Testis (tissue), 3 donors: ENCODE results near the gene CSH1. TPM values are rescaled to one million over a fixed set of nuclear protein-coding genes. Genes with fewer than 3 reads are reported as not detected.

ENCODE experiments used
- DNase-seq: peaks from one replicate; pipeline ENCODE4 v3.0.0-alpha.2; 2019
- H3K27ac ChIP-seq, 2 donors: fragments of 200-600 bp; sonication (generic); one replicate each; pipeline ENCODE4 v1.5.1; 2019
- H3K27me3 ChIP-seq: fragments of 200-600 bp; sonication (generic); one replicate; pipeline ENCODE4 v1.5.1; 2019
- H3K36me3 ChIP-seq: fragments of 200-600 bp; sonication (generic); one replicate; pipeline ENCODE4 v1.5.1; 2017; ENCODE audit warnings: low read depth; ENCODE audit errors: missing control alignments
- H3K4me1 ChIP-seq: fragments of 200-600 bp; sonication (generic); one replicate; pipeline ENCODE4 v1.5.1; 2019
- H3K4me3 ChIP-seq, 2 donors: fragments of 200-600 bp; sonication (generic); one replicate each; pipeline ENCODE4 v1.5.1; 2017 to 2019
- H3K9me3 ChIP-seq: fragments of 200-600 bp; sonication (generic); one replicate; pipeline ENCODE4 v1.5.1; 2017
- POLR2A ChIP-seq: fragments of 450-650 bp; IDR thresholded peaks from one replicate; pipeline ENCODE4 v1.6.1; 2017; ENCODE audit warnings: antibody characterized with exemption, mild to moderate bottlenecking, moderate library complexity
- WGBS, 2 donors: methylation state at CpG; one replicate each; pipeline ENCODE4 v1.1.5; 2018; 5-methylcytosine and 5-hydroxymethylcytosine counted together
- intact Hi-C: fragments of 100-400 bp; cut with DNase I; formaldehyde crosslinking; loops from one replicate; pipeline ENCODE4 v1.15.1; 2023; ENCODE audit warnings: low total_unique reads
- polyA plus RNA-seq: library from polyadenylated mRNA; stranded (reverse); fragments of 350-450 nt; fragmentation: Illumina TruSeq; extraction: RNeasy Lipid Tissue Mini Kit (QIAGEN cat#74804); gene quantifications from one replicate; pipeline ENCODE4 v1.2.3, GENCODE V29; 2014; ENCODE audit warnings: low read depth, low replicate concordance; ENCODE audit not compliant: insufficient read depth
- small RNA-seq, 2 donors: library from RNA; depleted of rRNA; stranded (forward); fragments of <200 nt; gene quantifications; one replicate each; pipeline ENCODE3, GENCODE V24; 2016
- total RNA-seq, 2 donors: library from RNA; depleted of rRNA; stranded (reverse); fragments of >200 nt; gene quantifications; one replicate each; pipeline ENCODE4 v1.2.3, GENCODE V29; 2016
- TF ChIP-seq, protein P1 (sequence below), 3 experiments: fragments of 450-650 bp in 2 of 3; fragments of 200-600 bp in 1 of 3; sonication (generic) in 1 of 3; IDR thresholded peaks; one replicate each; pipeline ENCODE4 v1.5.1; 2016 to 2019; ENCODE audit warnings: antibody characterized with exemption in 3 of 3, mild to moderate bottlenecking in 2 of 3, moderate library complexity in 1 of 3

Gene CSH1
- total and polyA plus RNA-seq, 3 donors from 2014 or later, result 0.71 to 1.2 TPM; not detected in 1

- DNase-seq, result no peak
- TF ChIP-seq, protein P1, sequence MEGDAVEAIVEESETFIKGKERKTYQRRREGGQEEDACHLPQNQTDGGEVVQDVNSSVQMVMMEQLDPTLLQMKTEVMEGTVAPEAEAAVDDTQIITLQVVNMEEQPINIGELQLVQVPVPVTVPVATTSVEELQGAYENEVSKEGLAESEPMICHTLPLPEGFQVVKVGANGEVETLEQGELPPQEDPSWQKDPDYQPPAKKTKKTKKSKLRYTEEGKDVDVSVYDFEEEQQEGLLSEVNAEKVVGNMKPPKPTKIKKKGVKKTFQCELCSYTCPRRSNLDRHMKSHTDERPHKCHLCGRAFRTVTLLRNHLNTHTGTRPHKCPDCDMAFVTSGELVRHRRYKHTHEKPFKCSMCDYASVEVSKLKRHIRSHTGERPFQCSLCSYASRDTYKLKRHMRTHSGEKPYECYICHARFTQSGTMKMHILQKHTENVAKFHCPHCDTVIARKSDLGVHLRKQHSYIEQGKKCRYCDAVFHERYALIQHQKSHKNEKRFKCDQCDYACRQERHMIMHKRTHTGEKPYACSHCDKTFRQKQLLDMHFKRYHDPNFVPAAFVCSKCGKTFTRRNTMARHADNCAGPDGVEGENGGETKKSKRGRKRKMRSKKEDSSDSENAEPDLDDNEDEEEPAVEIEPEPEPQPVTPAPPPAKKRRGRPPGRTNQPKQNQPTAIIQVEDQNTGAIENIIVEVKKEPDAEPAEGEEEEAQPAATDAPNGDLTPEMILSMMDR (IDR thresholded peaks at IDR 0.05), result no peak
- TF ChIP-seq POLR2A, result no peak
- intact Hi-C loops, result no loop called here
- 54 to 55% methylated on average over 1 of the region's 1 CpG for whole genome bisulfite sequencing, 2 donors
- Histone ChIP-seq H3K4me3 (no peak overlapping the region), H3K27ac (no peak overlapping the region), H3K36me3 (no peaks in the 10 kb centered on the region), H3K27me3 (no peaks in the 10 kb centered on the region), H3K4me1 (peaks cover 13% of the 10 kb centered on the region), H3K9me3 (no peaks in the 10 kb centered on the region)
Measured at GRCh38 chr17:63845509-63845908, 50.9 kb downstream of the CSH1 start.

Small RNA genes lying within 50 kb of the gene (small RNA-seq; reads per million reads assigned to genes)
- gene AC040958.1 (0 reads per million in 2 donors), gene AC127029.1 (0 reads per million in 2 donors), gene GH1 (0 reads per million in 2 donors)

Other genes with a start within 250 kb of the CSH1 start
- 10 to 100 TPM; 21.9 to 22.9 TPM for gene LIMD2, start 196.4 kb downstream of the CSH1 start, total RNA-seq
- gene LIMD2, start 196.4 kb downstream of the CSH1 start, polyA plus RNA-seq, result 22.8 TPM
- gene STRADA, start 154.8 kb downstream of the CSH1 start, total RNA-seq, result 10 to 100 TPM; 55.3 to 78.7 TPM
- 142 TPM for gene STRADA, start 154.8 kb downstream of the CSH1 start, polyA plus RNA-seq
- gene CCDC47, start 123.0 kb downstream of the CSH1 start, total RNA-seq, result 10 to 100 TPM; 65.7 to 68.0 TPM
- gene CCDC47, start 123.0 kb downstream of the CSH1 start, polyA plus RNA-seq, result 52.4 TPM
- 100 to 1,000 TPM; 173 to 203 TPM for gene DDX42, start 122.4 kb downstream of the CSH1 start, total RNA-seq
- gene DDX42, start 122.4 kb downstream of the CSH1 start, polyA plus RNA-seq, result 124 TPM
- 100 to 1,000 TPM; 121 to 145 TPM for gene PSMC5, start 69.1 kb downstream of the CSH1 start, total RNA-seq
- 269 TPM for gene PSMC5, start 69.1 kb downstream of the CSH1 start, polyA plus RNA-seq
- 10 to 100 TPM; 47.2 to 59.7 TPM for gene FTSJ3, start 68.9 kb downstream of the CSH1 start, total RNA-seq
- 39.9 TPM for gene FTSJ3, start 68.9 kb downstream of the CSH1 start, polyA plus RNA-seq
- gene SMARCD2, start 53.9 kb downstream of the CSH1 start, total RNA-seq, result 100 to 1,000 TPM; 121 to 122 TPM
- 95.2 TPM for gene SMARCD2, start 53.9 kb downstream of the CSH1 start, polyA plus RNA-seq
- under 1 TPM in 1 of 2 donors, not detected in 1; 0.47 TPM for gene CSH2, start 22.9 kb downstream of the CSH1 start, total RNA-seq
- not detected for gene CSH2, start 22.9 kb downstream of the CSH1 start, polyA plus RNA-seq
- gene GH2, start 14.6 kb downstream of the CSH1 start, total RNA-seq, result under 1 TPM in 1 of 2 donors, not detected in 1; 0.62 TPM
- gene GH2, start 14.6 kb downstream of the CSH1 start, polyA plus RNA-seq, result not detected
- gene CSHL1, start 14.7 kb upstream of the CSH1 start, total RNA-seq, result not detected
- gene CSHL1, start 14.7 kb upstream of the CSH1 start, polyA plus RNA-seq, result not detected
- gene GH1, start 22.3 kb upstream of the CSH1 start, total RNA-seq, result under 1 TPM in 1 of 2 donors, not detected in 1; 0.43 TPM
- gene GH1, start 22.3 kb upstream of the CSH1 start, polyA plus RNA-seq, result not detected
- gene CD79B, start 35.8 kb upstream of the CSH1 start, total RNA-seq, result under 1 TPM; 0.62 to 0.87 TPM
- gene CD79B, start 35.8 kb upstream of the CSH1 start, polyA plus RNA-seq, result 4.3 TPM
- 1 to 10 TPM; 2.3 to 2.8 TPM for gene SCN4A, start 76.3 kb upstream of the CSH1 start, total RNA-seq
- gene SCN4A, start 76.3 kb upstream of the CSH1 start, polyA plus RNA-seq, result 2.0 TPM
- gene PRR29, start 101.8 kb upstream of the CSH1 start, total RNA-seq, result 10 to 100 TPM in 1 of 2 donors, 1 to 10 TPM in 1; 8.6 to 12.2 TPM
- gene PRR29, start 101.8 kb upstream of the CSH1 start, polyA plus RNA-seq, result 21.8 TPM
- gene ICAM2, start 124.1 kb upstream of the CSH1 start, total RNA-seq, result 10 to 100 TPM in 1 of 2 donors, 1 to 10 TPM in 1; 5.2 to 11.3 TPM
- gene ICAM2, start 124.1 kb upstream of the CSH1 start, polyA plus RNA-seq, result 12.1 TPM
- gene ERN1, start 233.6 kb upstream of the CSH1 start, total RNA-seq, result 10 to 100 TPM; 12.8 to 13.0 TPM
- gene ERN1, start 233.6 kb upstream of the CSH1 start, polyA plus RNA-seq, result 7.0 TPM